ENCODE measurements around the gene DBN1.

GRCh38 chr5:177505075-177505474 is 31.6 kb upstream of the DBN1 start:
- TF ChIP-seq CTCF (IDR thresholded peaks at IDR 0.05; ENCODE audit: insufficient read depth, low read depth, low read length) (no peak), EZH2 (IDR thresholded peaks at IDR 0.05; ENCODE audit: insufficient read depth, low read length) (no peak)

Data from astrocyte (in vitro differentiated cells and primary cell).